Measurements from ENCODE around the gene LIPN.
A peak's percentile ranks its signal among the peaks of the same experiment; 100 is the strongest.

Gene LIPN

DNA sequence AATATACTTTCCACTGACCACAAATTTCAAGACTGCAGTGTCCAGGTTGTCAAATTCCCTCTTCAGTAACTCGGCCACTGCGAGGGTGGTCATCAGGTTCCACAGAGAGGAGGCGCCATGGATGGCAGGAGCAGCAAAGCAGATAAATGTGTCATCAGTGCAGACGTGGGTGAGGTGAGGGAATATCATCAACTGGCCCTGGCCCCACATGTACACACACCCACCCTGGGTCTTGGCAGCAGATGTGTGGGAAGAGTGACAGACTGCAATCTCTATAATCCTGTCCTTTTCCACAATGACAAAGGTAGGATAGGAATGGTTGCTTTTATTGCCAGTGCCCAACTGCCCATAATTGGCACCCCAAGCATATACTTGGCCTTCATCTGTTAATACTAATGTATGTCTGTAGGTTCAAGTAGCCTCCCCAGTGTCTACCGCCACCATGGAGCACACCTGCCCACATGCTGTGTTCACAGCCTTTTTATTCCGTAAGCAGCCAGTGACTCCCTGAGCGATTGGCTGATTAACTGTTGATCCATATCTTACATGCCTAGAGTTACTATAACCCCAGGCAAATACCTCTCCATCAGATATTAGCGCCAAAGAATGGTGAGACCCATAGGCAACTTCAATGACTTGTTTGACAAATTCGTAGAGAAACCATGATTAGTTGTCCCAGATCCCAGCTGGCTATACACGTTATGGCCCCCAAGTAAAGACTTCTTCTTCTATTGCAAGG is 26.4 kb downstream of the LIPN start:
- DNase-seq = no peak

DNA sequence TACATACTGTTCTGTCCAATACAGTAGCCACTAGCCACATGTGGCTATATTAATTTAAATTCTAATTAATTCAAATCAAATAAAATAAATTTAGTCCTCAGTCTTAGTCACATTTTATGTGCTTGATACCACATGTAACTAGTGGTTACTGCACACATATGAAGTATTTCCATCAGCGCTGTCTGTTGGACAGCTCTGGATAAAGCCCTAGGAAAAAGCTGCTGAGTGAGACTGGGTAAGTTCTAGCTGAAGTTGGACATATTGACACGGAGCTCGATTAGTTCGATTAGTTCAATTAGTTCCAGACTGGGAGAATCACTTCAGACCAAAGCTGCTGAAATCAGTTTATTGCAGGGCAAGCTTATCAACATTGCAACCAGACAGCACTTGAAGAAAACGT is 27.6 kb downstream of the LIPN start:
- no peak for DNase-seq

DNA sequence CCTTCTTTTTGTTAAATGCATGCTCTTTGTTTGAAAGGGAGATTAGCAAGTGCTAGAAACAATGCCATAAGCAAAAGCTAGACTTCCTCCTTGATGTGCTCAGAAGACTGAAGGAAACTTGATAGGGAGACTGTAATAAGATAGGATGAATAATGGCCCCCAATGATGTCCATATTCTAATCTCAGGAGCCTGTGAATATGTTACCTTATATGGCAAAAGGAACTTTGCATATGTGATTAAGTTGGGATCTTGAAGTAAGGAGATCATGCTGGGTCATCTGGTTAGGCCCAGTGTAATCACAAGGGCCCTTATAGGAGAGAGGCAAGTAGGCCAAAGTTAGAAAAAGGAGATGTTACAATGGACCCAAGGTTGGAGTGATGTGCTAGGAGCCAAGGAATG is 29.1 kb downstream of the LIPN start:
- DNase-seq = no peak

DNA sequence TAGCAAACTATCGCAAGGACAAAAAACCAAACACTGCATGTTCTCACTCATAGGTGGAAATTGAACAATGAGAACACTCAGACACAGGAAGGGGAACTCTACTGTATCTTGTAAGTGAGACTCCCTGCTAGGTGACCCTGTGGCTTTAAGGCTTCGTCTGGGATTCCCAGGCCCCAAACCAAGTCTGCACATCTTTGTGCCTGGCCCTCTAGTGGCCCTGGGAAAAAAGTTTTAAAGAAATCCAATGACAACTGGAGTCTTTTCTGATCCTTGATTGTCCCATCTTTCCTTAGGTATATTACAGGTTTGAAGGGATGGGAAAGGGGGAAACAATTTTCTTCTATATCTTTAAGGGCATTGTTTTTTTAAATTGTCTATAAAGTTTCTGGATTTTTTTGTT is 32.1 kb downstream of the LIPN start:
- DNase-seq = peak; percentile 1

DNA sequence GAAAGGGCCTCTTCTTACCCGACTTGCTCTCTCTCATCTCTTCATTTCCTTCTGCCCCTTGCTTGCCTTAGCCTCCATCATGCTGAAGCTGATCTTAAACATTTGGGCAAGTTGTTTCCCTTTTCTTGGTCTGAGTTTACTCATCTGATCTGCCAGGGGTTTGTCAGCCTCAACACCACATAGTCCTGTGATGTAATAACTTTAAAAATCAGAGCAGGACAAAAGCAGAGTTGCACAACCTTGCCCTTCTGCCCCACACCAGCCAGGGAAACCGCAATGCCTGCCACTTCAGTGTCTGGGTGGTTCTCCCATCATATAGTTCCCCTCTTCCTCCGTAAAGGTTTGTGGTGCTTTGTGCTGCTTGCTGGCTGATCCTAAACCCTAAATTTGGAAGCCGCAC is 32.8 kb downstream of the LIPN start:
- DNase-seq = no peak

DNA sequence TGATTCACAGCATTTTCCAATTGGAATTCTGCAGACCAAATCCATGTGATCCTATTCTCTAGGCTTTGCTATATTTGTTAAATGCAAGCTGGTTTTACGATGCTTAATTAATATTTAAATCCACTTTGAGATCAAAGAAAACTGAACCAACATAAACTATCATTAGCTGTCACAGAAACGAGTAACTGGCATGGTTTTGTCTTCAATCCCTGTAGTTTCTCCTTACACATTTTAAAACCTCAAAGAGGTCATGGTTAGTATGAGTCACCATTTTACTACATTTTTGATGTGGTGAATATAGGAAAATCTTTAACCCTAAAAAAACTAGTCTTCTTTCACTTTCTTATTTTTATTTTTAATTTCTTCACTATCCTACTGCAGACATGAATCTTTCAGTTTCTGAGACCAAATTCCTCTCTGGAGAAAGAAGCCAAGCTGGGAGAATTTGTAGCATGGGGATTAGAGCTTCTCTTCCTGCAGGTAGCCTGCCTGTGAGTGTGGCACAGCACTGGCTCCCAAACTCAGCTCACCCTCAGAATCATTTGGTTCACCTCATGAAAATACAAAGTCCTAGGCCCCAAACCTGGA is 34.0 kb downstream of the LIPN start:
- DNase-seq = no peak

DNA sequence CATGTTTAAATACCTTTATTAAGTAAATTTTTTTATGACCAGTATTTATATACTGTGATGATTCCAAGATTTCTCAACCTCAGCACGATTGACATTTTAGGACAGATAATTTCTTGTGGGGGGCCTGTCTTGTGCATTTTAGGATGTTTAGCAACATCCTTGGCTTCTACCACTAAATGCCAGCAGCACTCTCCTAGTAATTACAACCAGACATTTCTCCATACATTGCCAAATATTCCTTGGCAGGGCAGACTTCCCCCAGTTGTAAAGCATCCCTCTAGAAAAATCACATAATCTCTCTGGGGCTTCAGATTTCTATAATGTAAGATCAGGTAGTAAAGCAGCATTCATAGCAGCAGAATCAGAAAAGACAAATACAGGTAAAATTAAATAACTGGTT is 34.9 kb downstream of the LIPN start:
- no peak for DNase-seq

DNA sequence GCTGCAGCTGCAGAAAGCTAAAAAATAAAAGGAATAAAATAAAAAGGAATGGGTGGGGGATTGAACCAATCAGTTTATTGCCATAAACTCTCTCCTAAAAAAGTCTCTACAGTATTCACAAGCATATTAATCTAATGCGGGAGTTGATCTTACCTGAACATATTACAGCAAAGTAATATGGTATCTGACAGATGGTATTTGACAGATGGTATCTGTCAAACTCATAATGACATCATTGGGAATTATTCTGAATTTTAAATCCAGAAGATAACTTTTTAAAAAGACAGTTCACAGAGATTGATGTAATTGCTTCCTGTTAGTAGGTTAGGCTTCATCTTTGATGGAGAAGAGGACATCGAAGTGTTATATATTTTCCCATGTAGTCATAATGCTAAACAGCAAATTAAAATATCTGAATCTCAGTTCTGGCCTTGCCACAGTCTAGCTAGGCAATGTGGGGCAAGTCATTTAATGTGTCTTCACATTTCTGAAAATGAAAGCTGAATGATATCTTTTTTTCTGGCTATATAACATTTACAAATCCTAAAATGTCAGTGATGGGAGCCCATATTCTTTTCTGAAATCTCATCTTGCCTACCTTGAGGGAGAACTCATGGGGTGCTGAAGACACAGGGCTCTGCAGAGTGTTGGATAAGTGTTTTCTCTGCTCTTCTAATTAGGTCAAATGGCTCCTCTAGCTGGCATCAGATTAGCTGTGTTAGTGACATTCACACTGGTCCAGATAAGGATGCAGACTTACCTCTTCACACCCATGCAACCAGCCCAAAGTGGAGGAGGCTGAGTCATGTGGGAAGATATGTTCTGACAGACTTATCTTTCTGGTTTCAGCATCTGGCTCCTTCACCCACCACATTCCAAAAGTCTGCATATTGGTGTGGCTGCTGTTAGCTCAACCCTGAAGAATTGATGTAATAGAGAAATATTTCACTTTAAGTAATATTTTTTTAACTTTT is 40.6 kb downstream of the LIPN start:
- DNase-seq = no peak

DNA sequence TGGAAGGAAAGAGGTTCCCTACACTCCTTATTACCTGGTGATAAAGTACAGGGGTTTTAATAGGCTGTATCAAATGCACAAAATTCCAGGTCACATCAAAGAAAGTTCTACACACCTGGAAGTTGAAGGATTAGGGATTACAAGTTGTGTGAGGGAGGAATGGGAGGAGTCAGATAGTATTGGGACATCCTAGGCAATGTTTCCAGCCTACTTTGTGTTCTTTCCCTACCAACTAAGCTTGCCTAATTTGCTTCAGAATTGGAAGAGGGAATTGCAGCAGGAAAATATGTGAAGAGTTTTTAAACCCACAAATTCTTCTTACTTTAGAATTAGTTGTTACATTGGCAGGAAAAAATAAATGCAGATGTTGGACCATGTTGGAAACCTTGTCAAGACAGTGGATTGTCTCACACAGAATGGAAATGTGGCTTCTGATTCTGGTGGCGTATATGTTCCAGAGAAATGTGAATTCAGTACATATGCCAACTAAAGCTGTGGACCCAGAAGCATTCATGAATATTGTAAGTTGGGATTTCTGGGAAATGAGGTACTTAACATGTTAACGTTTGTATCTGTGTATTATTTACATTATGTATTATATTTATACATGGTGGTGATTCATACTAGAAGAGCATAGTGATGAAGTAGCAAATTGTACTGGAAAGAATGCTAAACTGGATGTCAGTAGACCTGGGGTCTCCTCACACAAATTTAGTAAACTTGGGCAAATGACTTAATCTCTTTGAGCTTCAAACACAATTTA is 42.9 kb downstream of the LIPN start, which contains the start of gene LIPM:
Gene LIPM (plus strand): TSS at position 208 of the 763 bp plus-strand sequence. CDS start 167 bp downstream, at position 375.
- no peak for DNase-seq

DNA sequence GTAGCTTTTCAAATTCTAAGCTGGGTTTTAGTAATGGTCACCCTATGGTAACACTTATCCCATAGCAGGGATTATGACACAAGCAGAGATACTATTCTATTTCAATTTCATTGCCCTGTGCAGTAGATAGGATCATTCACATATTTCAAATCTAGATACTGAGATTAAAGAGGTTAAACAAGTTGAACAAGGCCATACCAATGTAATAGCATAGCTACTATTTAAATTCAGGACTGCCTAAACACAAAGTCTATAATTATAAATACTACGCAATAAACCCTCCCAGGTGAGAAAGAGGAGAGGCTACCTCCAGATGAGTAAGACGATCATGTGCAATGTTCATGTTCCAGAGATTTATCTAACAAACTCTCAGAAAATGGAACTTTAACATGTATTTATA is 43.8 kb downstream of the LIPN start:
- no peak for DNase-seq

DNA sequence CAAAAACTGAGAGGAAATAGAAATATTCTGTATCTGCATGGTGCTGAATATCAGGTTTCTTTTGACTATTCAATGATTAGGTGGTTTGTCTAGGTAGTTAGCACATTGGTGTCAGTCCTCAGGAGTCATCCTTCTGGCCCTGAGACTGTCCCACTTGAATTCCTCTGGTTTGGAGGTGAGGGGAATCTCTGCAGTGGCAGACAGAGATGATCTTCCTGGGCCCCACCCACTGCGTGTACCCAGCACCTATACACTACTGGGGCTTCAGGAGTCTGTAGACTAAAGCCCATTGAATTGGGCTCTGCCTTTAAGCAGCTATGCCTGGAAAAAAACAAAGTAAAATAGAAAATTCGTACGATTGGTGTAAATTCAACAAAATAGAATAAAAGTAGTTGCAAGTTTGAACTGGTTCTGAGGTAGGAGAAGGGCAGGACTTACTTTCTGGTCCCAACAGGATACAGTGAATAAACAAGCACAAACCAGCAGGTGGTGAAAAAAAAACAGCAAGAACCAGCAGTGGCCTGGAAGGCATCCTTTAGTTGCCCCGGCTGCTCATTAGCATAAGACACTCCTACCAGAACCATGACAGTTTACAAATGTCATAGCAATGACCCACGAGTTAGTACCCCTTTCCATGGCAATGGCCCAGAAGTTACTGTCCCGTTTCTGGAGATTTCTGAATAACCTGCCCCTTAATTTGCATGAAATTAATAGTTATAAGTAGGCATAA is 44.4 kb downstream of the LIPN start:
- DNase-seq = no peak

DNA sequence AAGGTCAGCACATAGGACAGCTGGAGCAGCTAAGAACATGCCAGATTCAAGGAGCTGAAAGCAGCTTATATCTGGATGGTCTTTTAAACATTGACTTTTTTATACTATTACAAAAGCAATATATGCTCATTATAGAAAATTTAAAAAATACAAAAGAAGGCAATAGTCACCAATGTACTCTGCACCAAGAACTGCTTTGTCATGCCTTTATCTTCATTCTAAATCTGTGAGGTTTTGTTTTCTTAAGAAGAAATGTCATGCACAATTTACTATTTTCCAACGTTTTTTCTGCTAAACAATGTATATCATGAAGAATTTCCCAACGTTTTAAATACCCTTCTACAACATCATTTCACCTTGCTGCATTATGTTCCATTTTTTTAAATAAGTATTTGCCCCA is 45.5 kb downstream of the LIPN start:
- no peak for DNase-seq

DNA sequence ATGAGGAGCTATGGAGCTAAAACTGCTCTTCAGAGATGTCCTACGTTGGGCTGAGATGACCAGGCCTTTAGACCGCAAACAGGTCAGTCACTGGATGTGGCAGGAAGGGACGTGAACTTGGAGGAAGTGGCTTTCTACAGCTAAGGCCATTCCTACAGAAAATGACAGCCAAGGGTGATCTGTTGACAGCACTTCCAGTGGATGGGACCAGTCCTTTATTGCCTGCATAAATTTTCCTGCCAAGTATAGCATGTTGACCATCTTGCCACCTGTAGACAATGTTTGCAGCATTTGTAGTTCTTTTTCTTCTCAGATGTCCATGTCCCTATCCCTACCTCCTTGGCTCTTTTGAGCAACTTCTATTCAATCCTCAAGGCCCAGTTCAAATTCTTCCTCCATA is 46.1 kb downstream of the LIPN start:
- DNase-seq = no peak

DNA sequence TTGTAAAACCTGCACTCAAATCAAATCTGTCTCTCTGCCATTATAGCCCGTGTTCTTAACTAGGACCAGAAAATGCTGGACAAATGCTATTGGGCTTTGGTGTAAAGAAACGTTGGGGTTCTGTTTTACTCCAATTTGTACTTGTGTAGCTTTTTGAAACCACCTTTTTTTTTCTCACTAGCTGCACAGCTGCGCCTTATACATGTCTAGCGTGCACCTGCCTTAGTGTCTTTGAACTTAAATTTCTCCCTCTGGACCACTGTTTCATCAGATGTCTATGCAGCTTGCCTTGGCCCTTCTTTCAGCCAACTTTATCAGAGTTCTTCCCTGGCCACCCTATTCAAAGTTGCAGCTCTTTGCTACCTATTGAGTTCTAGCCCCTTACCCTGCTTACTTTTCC is 49.8 kb downstream of the LIPN start:
- no peak for DNase-seq

DNA sequence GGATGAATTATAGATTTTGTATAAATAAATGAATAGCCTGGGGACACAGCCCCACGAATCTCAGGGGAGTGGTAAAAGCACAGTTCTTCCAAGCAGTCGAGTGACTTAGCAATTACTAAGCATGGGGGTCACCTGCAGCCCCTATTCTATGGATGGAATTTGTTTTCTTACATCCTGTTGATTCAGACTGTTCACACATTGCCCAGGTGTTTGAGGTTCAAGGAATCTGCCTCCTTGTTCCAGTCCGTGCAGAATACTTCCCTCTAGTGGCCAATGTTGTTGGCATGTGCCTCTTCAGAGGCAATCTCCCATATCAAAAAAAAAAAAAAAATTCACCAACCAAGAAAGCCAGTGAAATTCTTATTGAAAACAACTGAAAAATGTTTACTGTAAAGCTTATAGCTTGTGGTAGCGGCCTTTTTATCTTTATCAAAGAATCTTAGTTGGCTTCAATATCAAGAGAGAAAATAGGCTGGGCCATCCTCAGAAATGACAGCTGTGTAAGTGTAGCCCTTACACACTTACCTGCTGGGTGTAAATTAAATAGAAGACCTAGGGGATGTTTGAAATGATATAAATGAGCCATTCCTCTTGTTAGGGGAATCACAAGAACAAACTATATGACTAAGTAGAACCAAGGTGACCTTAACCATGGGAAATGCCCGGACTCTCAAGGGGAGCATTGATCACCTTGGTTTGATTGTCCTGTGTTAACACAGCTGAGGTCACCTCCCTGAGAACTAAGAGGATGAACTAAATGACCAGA is 50.6 kb downstream of the LIPN start:
- peak; percentile 15 for DNase-seq

DNA sequence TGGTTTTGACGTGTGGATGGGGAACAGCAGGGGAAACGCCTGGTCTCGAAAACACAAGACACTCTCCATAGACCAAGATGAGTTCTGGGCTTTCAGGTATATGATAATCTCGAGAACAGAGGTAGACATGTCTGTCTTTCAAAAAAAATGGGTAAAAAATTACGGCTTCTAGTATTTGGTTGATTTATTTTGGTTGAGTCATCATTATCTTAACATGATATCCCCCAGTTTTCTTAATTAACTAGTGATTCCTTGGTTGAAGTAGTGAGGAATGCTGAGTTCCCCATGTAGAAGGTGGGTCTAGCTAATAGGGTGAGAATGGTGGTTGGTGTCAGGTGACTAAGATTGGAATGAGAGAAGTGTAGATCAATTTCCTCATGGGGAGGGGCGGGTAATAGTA is 53.4 kb downstream of the LIPN start:
- no peak for DNase-seq

DNA sequence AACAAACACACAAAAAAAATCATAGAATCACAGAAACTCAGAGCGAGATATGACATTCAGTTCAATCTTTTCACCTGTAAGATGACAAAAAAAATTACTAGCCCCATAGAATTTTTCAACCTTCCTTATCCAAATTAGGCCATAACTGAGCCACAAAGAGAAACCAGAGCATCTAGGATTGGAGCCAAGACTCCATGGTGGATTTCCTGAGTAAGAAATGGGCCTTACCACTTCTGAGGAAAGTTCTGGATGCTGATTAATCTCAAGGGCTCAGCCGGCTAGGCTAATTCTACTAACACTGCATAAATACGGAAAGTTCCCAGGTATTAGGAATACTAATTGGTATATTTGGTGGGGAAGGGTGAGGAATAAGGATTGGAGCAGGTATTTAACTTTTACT is 59.5 kb downstream of the LIPN start:
- no peak for DNase-seq

DNA sequence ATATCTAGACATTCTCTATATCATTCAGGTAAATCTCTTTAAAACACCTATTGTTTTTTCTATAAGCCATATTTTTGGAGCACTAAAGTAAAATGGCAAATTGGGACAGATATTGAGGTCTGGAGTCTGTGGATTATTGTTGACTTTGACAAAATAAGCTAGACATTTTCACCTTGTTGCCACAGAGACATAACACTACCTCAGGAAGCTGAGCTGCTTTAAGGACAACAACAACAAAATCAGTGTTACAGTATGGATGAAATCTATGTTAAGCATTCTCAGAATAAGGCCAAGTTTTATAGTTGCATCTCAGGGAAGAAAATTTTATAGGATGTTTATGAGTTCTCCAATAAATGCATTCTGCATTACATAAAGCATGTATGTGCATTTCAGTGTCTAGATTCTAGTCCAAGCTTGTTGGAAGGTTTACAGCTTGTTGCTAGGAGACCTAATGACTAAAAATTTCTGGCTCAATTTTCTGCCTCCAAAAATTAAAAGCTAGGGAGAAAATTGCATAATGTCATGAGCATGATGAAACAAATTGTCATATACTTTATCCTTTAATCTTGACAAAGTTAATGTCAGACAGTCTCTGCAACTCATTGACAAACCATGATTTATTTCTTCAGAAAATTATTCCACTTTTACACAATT is 61.1 kb downstream of the LIPN start:
- DNase-seq = no peak

DNA sequence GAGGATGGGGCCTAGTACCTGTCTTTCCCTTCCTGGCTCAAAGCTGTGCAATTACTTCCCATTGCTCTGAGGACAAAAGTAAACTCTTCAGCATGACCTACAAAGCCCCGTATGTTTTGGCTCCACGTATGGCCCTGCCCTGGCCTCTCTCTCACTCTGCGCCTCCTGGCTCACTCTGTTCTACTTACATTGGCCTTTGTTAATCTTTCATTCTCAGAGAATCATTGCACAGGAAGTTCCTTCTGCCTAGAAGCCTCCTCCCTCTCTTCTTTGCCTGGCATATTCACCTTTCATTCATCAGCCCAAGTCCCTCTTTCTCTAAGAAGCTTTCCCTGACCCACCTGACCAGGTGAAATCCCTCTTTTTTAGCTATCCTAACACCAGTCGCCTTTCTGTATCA is 66.6 kb downstream of the LIPN start:
- DNase-seq = no peak

DNA sequence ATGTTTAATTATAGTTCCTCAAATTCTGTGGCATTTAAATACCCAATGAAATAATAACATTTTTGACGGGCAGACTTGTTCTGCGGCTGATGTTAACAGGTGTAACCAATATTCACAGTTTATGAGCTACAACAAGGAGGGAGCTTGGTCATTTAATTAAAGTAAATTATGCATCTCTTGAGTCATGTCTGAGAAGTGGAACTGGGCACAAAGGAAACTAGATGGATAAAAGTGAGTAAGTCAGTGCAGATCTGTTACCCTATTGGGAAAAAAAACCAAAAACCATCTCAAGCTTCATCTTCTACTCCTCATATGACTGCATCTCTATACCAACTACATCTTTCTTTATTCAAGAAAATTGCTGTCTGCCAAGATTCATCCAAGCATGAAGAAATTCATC is 67.9 kb downstream of the LIPN start:
- DNase-seq = no peak

DNA sequence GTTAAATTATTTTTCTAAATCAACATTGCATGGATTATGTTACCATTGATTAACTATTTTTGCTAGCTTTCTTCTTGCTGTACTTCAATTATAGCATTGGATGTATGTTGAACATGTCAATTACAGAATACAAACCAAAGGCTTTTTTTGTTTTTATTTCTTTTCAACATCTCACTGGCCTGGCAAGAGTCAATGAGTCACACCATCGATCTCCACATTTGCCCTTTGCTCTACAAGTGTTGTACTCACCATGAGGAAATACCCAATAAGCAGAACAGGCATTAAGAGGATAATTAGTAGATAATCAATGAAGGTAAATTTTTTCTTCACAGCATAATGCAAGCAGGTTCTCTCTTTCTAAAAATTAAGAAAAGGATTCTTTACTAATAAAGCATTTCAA is 68.5 kb downstream of the LIPN start:
- DNase-seq = no peak
